H9 (cell line): ENCODE data around the gene MLIP. TPM values are rescaled to one million over a fixed set of nuclear protein-coding genes. Genes with fewer than 3 reads are reported as not detected.

Experiments
- DNase-seq: peaks from one replicate; pipeline ENCODE4 v3.0.0-alpha.2; 2017
- H2AFZ ChIP-seq: one replicate; pipeline ENCODE4 v1.6.1; 2013; ENCODE audit warnings: mild to moderate bottlenecking, low read length, control low read depth, moderate library complexity
- H2AK5ac ChIP-seq: 2 replicates; pipeline ENCODE4 v1.6.1; 2013; ENCODE audit warnings: low read length, control low read depth, mixed read lengths; ENCODE audit not compliant: insufficient read length
- H2BK120ac ChIP-seq: one replicate; pipeline ENCODE4 v1.6.1; 2013; ENCODE audit warnings: low read depth, mild to moderate bottlenecking, low read length, control low read depth, inconsistent platforms; ENCODE audit not compliant: poor library complexity, severe bottlenecking
- H2BK12ac ChIP-seq: 2 replicates; pipeline ENCODE4 v1.6.1; 2013; ENCODE audit warnings: low read length, control low read depth, mixed read lengths, low read depth; ENCODE audit not compliant: insufficient read length
- H2BK15ac ChIP-seq: 2 replicates; pipeline ENCODE4 v1.6.1; 2013; ENCODE audit warnings: low read depth, low read length, control low read depth
- H2BK20ac ChIP-seq: one replicate; pipeline ENCODE4 v1.6.1; 2013; ENCODE audit warnings: low read depth, mild to moderate bottlenecking, low read length, control low read depth, inconsistent platforms; ENCODE audit not compliant: poor library complexity, severe bottlenecking
- H2BK5ac ChIP-seq: 2 replicates; pipeline ENCODE4 v1.6.1; 2013; ENCODE audit warnings: low read length, control low read depth, mixed read lengths; ENCODE audit not compliant: insufficient read length
- H3K14ac ChIP-seq: 2 replicates; pipeline ENCODE4 v1.6.1; 2013; ENCODE audit warnings: low read length, control low read depth; ENCODE audit not compliant: insufficient read depth
- H3K18ac ChIP-seq: 2 replicates; pipeline ENCODE4 v1.6.1; 2013; ENCODE audit warnings: low read depth, mild to moderate bottlenecking, mixed read lengths, low read length, control low read depth; ENCODE audit not compliant: insufficient read length
- H3K23ac ChIP-seq: 2 replicates; pipeline ENCODE4 v1.6.1; 2013; ENCODE audit warnings: low read length, control low read depth, mixed read lengths, low read depth; ENCODE audit not compliant: insufficient read length
- H3K23me2 ChIP-seq: 2 replicates; pipeline ENCODE4 v1.6.1; 2013; ENCODE audit warnings: low read depth, mild to moderate bottlenecking, mixed read lengths, low read length, control low read depth; ENCODE audit not compliant: insufficient read length, poor library complexity, severe bottlenecking
- H3K27ac ChIP-seq: 2 replicates; pipeline ENCODE4 v1.5.1; 2013; ENCODE audit warnings: low read length, control low read depth, mixed read lengths, low read depth; ENCODE audit not compliant: insufficient read length
- H3K27me3 ChIP-seq: 2 replicates; pipeline ENCODE4 v1.6.1; 2013; ENCODE audit warnings: low read length, control low read depth, inconsistent platforms; ENCODE audit not compliant: insufficient read depth
- H3K4ac ChIP-seq: 2 replicates; pipeline ENCODE4 v1.6.1; 2013; ENCODE audit warnings: low read depth, mild to moderate bottlenecking, control low read depth, inconsistent platforms, low read length, moderate library complexity
- H3K4me1 ChIP-seq: 2 replicates; pipeline ENCODE4 v1.6.1; 2013; ENCODE audit warnings: low read length, control low read depth, inconsistent platforms; ENCODE audit not compliant: insufficient read depth
- H3K4me2 ChIP-seq: 2 replicates; pipeline ENCODE4 v1.6.1; 2013; ENCODE audit warnings: low read length, control low read depth, mixed read lengths; ENCODE audit not compliant: insufficient read length, insufficient read depth
- H3K56ac ChIP-seq: 2 replicates; pipeline ENCODE4 v1.6.1; 2013; ENCODE audit warnings: low read depth, mild to moderate bottlenecking, mixed read lengths, low read length, control low read depth; ENCODE audit not compliant: insufficient read length
- H3K79me1 ChIP-seq: 2 replicates; pipeline ENCODE4 v1.6.1; 2013; ENCODE audit warnings: low read depth, mild to moderate bottlenecking, moderate library complexity, low read length, control low read depth, inconsistent platforms; ENCODE audit not compliant: insufficient read depth, poor library complexity, severe bottlenecking
- H3K79me2 ChIP-seq: 2 replicates; pipeline ENCODE4 v1.6.1; 2013; ENCODE audit warnings: low read length, control low read depth, inconsistent platforms; ENCODE audit not compliant: insufficient read depth
- H3K9ac ChIP-seq: 2 replicates; pipeline ENCODE4 v1.6.1; 2013; ENCODE audit warnings: low read length, control low read depth, mixed read lengths; ENCODE audit not compliant: insufficient read length; ENCODE audit errors: extremely low read depth
- H3K9me3 ChIP-seq: one replicate; pipeline ENCODE4 v1.6.1; 2013; ENCODE audit warnings: low read depth, low read length, inconsistent platforms; ENCODE audit not compliant: control insufficient read depth
- H3T11ph ChIP-seq: one replicate; pipeline ENCODE4 v1.6.1; 2013; ENCODE audit warnings: mild to moderate bottlenecking, low read length, control low read depth, inconsistent platforms
- H4K20me1 ChIP-seq: one replicate; pipeline ENCODE4 v1.6.1; 2013; ENCODE audit not compliant: control insufficient read depth, insufficient read length, insufficient read depth
- H4K5ac ChIP-seq: 2 replicates; pipeline ENCODE4 v1.6.1; 2013; ENCODE audit warnings: low read depth, mild to moderate bottlenecking, mixed read lengths, low read length, control low read depth; ENCODE audit not compliant: insufficient read length
- H4K8ac ChIP-seq: replicated peaks from 2 replicates; pipeline ENCODE4 v1.6.1; 2013; ENCODE audit warnings: low read length, control low read depth, mixed read lengths, low read depth; ENCODE audit not compliant: insufficient read length
- H4K91ac ChIP-seq: 2 replicates; pipeline ENCODE4 v1.6.1; 2013; ENCODE audit warnings: low read depth, mild to moderate bottlenecking, moderate library complexity, mixed read lengths, low read length, control low read depth; ENCODE audit not compliant: insufficient read length
- H3K27ac Mint-ChIP-seq, 3 experiments: 2 replicates in 2 of 3; 3 replicates in 1 of 3; pipeline ENCODE4 v1.8.0; 2020 to 2021; ENCODE audit warnings: mixed read lengths in 3 of 3, mild to moderate bottlenecking in 1 of 3, moderate library complexity in 1 of 3
- H3K27me3 Mint-ChIP-seq: 2 replicates; pipeline ENCODE4 v1.8.0; 2021; ENCODE audit warnings: low read depth, mild to moderate bottlenecking, moderate library complexity, mixed read lengths
- H3K36me3 Mint-ChIP-seq, 3 experiments: 2 replicates in 2 of 3; 3 replicates in 1 of 3; pipeline ENCODE4 v1.8.0; 2020 to 2021; ENCODE audit warnings: low read depth in 3 of 3, mixed read lengths in 3 of 3; ENCODE audit not compliant: insufficient read depth in 1 of 3
- H3K4me1 Mint-ChIP-seq, 2 experiments: 2 replicates each; pipeline ENCODE4 v1.8.0; 2020; ENCODE audit warnings: mixed read lengths in 2 of 2
- H3K4me3 Mint-ChIP-seq, 2 experiments: 2 replicates in 1 of 2; 3 replicates in 1 of 2; pipeline ENCODE4 v1.8.0; 2020 to 2021; ENCODE audit warnings: mild to moderate bottlenecking in 2 of 2, mixed read lengths in 2 of 2, moderate library complexity in 1 of 2
- H3K9me3 Mint-ChIP-seq, 2 experiments: 2 replicates in 1 of 2; 3 replicates in 1 of 2; pipeline ENCODE4 v1.8.0; 2020; ENCODE audit warnings: mild to moderate bottlenecking in 2 of 2, mixed read lengths in 2 of 2, moderate library complexity in 1 of 2
- WGBS: extraction: QIAGEN DNeasy Blood & Tissue Kit; methylation state at CpG from one replicate; pipeline ENCODE4 v1.1.7; 2013; ENCODE audit warnings: missing lambda C conversion rate, low lambda C conversion rate, mixed read lengths; ENCODE audit not compliant: insufficient read length; ENCODE audit errors: extremely low coverage; 5-methylcytosine and 5-hydroxymethylcytosine counted together
- total RNA-seq: library from RNA; stranded (reverse); gene quantifications from 2 replicates; pipeline ENCODE4 v1.2.1, GENCODE V29; 2021
- TF ChIP-seq, protein P1 (sequence below): fragments of 200-600 bp; sonication (generic); conservative IDR thresholded peaks from 3 replicates; pipeline ENCODE4 v1.8.0; 2021; ENCODE audit warnings: antibody characterized with exemption, mild to moderate bottlenecking

Gene MLIP
- total RNA-seq, 1 experiment from 2014 or later = not detected

GRCh38 chr6:54252916-54253315 lies 141.7 kb downstream of the MLIP start:
- Histone ChIP-seq H3K4me2 (no peak overlapping the region), H2BK12ac (no peak overlapping the region), H2BK120ac (no peak overlapping the region), H2AFZ (no peak overlapping the region), H3T11ph (no peak overlapping the region), H3K9ac (no peak overlapping the region), H3K79me2 (no peaks in the 10 kb centered on the region), H4K91ac (no peak overlapping the region), H2BK20ac (no peak overlapping the region), H3K79me1 (no peaks in the 10 kb centered on the region), H3K9me3 (no peaks in the 10 kb centered on the region), H3K18ac (no peak overlapping the region), H3K4ac (no peak overlapping the region), H4K20me1 (no peaks in the 10 kb centered on the region), H4K5ac (no peak overlapping the region), H3K27me3 (no peaks in the 10 kb centered on the region), H4K8ac (no peak overlapping the region), H3K27ac (no peak overlapping the region), H2BK15ac (no peak overlapping the region), H3K4me1 (no peaks in the 10 kb centered on the region), H3K56ac (no peak overlapping the region), H2AK5ac (no peak overlapping the region), H3K23me2 (no peaks in the 10 kb centered on the region), H3K23ac (no peak overlapping the region), H2BK5ac (no peak overlapping the region), H3K14ac (no peak overlapping the region)
- Mint-ChIP-seq H3K27ac (no peak overlapping the region), H3K27me3 (no peaks in the 10 kb centered on the region), H3K4me3 (no peak overlapping the region), H3K36me3 (no peaks in the 10 kb centered on the region), H3K9me3 (no peaks in the 10 kb centered on the region), H3K4me1 (peaks cover 2 to 3% of the 10 kb centered on the region in 2 experiments; a peak in 1 of 4 replicates)
- DNase-seq = no peak
- TF ChIP-seq, protein P1, sequence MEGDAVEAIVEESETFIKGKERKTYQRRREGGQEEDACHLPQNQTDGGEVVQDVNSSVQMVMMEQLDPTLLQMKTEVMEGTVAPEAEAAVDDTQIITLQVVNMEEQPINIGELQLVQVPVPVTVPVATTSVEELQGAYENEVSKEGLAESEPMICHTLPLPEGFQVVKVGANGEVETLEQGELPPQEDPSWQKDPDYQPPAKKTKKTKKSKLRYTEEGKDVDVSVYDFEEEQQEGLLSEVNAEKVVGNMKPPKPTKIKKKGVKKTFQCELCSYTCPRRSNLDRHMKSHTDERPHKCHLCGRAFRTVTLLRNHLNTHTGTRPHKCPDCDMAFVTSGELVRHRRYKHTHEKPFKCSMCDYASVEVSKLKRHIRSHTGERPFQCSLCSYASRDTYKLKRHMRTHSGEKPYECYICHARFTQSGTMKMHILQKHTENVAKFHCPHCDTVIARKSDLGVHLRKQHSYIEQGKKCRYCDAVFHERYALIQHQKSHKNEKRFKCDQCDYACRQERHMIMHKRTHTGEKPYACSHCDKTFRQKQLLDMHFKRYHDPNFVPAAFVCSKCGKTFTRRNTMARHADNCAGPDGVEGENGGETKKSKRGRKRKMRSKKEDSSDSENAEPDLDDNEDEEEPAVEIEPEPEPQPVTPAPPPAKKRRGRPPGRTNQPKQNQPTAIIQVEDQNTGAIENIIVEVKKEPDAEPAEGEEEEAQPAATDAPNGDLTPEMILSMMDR = no peak
- WGBS = no CpG with 5 or more reads among the region's 4 CpGs
